Stimulated activated naive B cell treated with anti-CD40 and anti-IgM and Interleukin-4, amounts not matched to agents 10 μg/mL and 1 μg/mL and 100 μg/mL, for 72 hours (primary cell): ENCODE measurements around the gene ANKMY1.
A peak's percentile ranks its signal among the peaks of the same experiment; 100 is the strongest.

Experiments used
- ATAC-seq, 2 donors: fragments of 150-1000 bp; cut with Tn5 transposase; replicated peaks; 2 replicates each; pipeline ENCODE4 v1.10.0; 2021; ENCODE audit warnings: moderate library complexity in 1 of 2
- DNase-seq: peaks from one replicate; pipeline ENCODE4 v3.0.0; 2021
- H3K27ac Mint-ChIP-seq: one replicate; pipeline ENCODE4 v1.8.0; 2022; ENCODE audit warnings: mild to moderate bottlenecking, mixed read lengths
- H3K27me3 Mint-ChIP-seq, 2 donors: one replicate each; pipeline ENCODE4 v1.8.0; 2022; ENCODE audit warnings: mixed read lengths in 2 of 2
- H3K36me3 Mint-ChIP-seq, 2 donors: one replicate each; pipeline ENCODE4 v1.8.0; 2022; ENCODE audit warnings: mixed read lengths in 2 of 2, mild to moderate bottlenecking in 1 of 2
- H3K4me1 Mint-ChIP-seq, 2 donors: one replicate each; pipeline ENCODE4 v1.8.0; 2022; ENCODE audit warnings: mixed read lengths in 2 of 2, mild to moderate bottlenecking in 1 of 2
- H3K4me3 Mint-ChIP-seq, 2 donors: one replicate each; pipeline ENCODE4 v1.8.0; 2022; ENCODE audit warnings: mild to moderate bottlenecking in 2 of 2, mixed read lengths in 2 of 2, moderate library complexity in 1 of 2
- H3K9me3 Mint-ChIP-seq, 2 donors: one replicate each; pipeline ENCODE4 v1.8.0; 2022; ENCODE audit warnings: mixed read lengths in 2 of 2, mild to moderate bottlenecking in 1 of 2

Gene ANKMY1

GRCh38 chr2:240588669-240589068 lies 30.9 kb upstream of the ANKMY1 start:
- no peak for DNase-seq
- no peak for ATAC-seq
- Mint-ChIP-seq H3K27me3 (no peaks in the 10 kb centered on the region), H3K36me3 (peaks cover 18 to 38% of the 10 kb centered on the region in 2 donors), H3K9me3 (no peaks in the 10 kb centered on the region), H3K27ac (no peak overlapping the region), H3K4me3 (peak overlapping the region; percentile 1 to 97), H3K4me1 (peaks cover 28 to 50% of the 10 kb centered on the region in 2 donors)

DNA sequence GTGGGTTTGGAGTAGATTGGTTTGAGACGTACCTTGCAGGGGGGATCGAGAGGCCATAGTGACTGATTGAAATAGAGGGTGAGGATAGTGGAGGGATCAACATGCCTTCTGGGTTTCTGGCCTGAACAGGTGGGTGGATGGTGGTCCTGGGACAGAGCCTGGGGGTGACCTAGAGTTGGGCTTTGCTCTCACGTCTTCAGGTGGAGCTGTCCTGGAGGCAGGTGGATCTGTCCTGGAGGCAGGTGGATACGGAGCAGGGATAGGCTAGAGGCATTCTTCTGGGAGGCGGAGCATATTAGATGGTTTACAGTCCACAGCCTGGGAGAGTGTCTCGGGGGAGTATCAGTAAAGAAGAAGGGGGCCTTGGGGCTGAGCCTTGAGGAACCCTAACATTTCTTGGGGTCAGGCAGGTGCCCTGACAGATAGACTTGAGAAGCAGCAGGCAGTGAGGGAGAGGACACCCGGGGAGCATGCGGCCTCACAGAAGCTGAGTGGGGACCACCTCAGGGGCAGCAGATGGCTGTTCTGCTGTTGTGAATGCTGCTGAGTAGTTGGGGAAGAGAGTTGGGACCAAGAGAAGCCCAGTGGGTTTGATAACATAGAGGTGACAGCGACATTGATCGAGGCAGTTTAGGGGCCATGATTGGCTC lies 30.3 kb upstream of the ANKMY1 start:
- DNase-seq (no peak), ATAC-seq (no peak)
- peak overlapping the region; percentile 94 to 97 for H3K4me3 Mint-ChIP-seq
- H3K4me1 Mint-ChIP-seq, result peaks cover 31 to 56% of the 10 kb centered on the region in 2 donors
- peak overlapping the region; percentile 21 for H3K27ac Mint-ChIP-seq
- H3K27me3 Mint-ChIP-seq, result no peaks in the 10 kb centered on the region
- no peaks in the 10 kb centered on the region for H3K9me3 Mint-ChIP-seq
- peaks cover 20 to 36% of the 10 kb centered on the region in 2 donors for H3K36me3 Mint-ChIP-seq

DNA sequence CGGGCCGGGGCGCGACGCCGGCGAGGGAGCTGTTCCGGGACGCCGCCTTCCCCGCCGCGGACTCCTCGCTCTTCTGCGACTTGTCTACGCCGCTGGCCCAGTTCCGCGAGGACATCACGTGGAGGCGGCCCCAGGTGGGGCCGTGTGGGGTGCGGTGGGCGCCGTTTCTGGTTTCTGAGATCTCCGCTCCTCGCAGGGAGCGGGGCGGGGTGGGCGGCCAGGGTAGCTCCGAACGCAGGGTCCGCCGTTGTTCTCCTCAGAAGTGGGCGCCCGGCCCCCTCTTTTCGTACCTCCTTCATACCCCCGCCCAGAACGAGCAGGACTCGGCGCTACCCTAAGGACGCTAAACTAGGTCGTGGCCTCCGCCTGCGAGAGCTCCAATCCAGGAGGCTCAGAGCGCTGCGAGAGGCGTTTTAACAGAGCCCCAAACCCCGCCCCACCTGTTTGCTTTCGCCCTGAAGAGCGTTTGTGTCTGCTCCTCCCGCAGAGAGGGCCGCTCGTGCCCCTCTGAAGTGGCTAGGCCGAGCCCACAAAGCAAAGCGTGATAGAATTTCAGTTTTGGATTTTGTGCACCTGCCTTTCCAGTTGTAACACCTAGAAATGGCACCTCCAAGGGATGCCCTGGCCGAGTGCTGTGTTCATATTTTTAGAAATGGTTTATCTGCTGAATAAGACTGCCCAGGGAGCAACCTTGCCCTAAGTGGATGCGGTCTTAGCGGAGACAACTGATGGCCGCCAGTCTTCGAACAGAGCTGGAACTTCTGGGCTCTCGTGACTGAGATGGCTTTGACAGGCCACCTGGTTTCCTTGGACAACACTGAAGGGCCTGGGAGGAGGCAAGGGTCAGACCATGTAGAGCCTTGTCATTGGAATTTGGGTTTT lies 29.4 kb upstream of the ANKMY1 start:
- Mint-ChIP-seq H3K9me3 (no peaks in the 10 kb centered on the region), H3K4me1 (peaks cover 35 to 65% of the 10 kb centered on the region in 2 donors), H3K27ac (peak overlapping the region; percentile 92), H3K36me3 (peaks cover 20 to 43% of the 10 kb centered on the region in 2 donors), H3K27me3 (no peaks in the 10 kb centered on the region), H3K4me3 (peak overlapping the region; percentile 94 to 97)
- DNase-seq (peak; percentile 27), ATAC-seq (peak; percentile 20 to 28)

GRCh38 chr2:240586198-240586918 lies 28.6 kb upstream of the ANKMY1 start, which contains the start of gene CAPN10:
Gene CAPN10 (plus strand): TSS chr2:240586734. CDS start chr2:240586912, 178 bp downstream.
- Mint-ChIP-seq H3K4me3 (peak within 1 kb of the TSS; percentile 94 to 97), H3K9me3 (no peaks in the 10 kb centered on the region), H3K4me1 (peaks cover 40 to 65% of the 10 kb centered on the region in 2 donors), H3K27ac (peak within 1 kb of the TSS; percentile 97), H3K36me3 (peaks cover 22 to 47% of the 10 kb centered on the region in 2 donors), H3K27me3 (no peaks in the 10 kb centered on the region)
- DNase-seq, result peak; percentile 96
- peak; percentile 80 to 89 for ATAC-seq

DNA sequence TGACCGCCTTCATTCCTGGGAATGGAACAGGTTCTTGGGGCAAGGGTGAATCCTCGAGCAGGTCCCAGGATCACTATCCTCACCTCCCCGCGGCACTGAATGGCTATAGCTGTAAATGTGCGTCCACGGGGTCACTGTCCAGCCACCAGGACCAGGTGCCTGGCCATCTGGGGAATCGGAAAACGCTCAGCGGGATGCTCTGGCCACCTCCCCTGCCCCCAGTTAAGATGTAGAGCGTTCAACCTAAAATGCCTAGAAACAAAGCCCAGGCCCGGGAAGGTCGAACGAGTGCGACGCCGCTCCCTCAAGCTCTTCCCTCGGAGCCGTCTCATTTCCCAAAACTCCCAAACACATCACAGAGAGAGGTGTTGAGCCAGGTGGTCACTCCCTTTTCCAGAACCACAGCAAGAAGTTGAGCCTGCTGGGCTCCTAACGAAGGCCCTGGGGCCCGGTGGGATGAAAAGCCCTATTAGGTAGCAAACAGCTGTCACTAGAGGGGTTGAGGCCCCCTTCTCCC lies 28.0 kb upstream of the ANKMY1 start:
- H3K36me3 Mint-ChIP-seq, result peaks cover 20 to 45% of the 10 kb centered on the region in 2 donors
- no peaks in the 10 kb centered on the region for H3K27me3 Mint-ChIP-seq
- ATAC-seq, result no peak
- peaks cover 38 to 66% of the 10 kb centered on the region in 2 donors for H3K4me1 Mint-ChIP-seq
- H3K9me3 Mint-ChIP-seq, result peaks cover 0 to 2% of the 10 kb centered on the region in 2 donors
- DNase-seq, result no peak
- peak overlapping the region; percentile 94 to 97 for H3K4me3 Mint-ChIP-seq
- H3K27ac Mint-ChIP-seq, result peak overlapping the region; percentile 97

- H3K27me3 Mint-ChIP-seq, result no peaks in the 10 kb centered on the region
- peak; percentile 35 for DNase-seq
- peak overlapping the region; percentile 94 to 97 for H3K4me3 Mint-ChIP-seq
- peaks cover 43 to 72% of the 10 kb centered on the region in 2 donors for H3K4me1 Mint-ChIP-seq
- peaks cover 0 to 2% of the 10 kb centered on the region in 2 donors for H3K9me3 Mint-ChIP-seq
- H3K36me3 Mint-ChIP-seq, result peaks cover 26 to 52% of the 10 kb centered on the region in 2 donors
- peak overlapping the region; percentile 97 for H3K27ac Mint-ChIP-seq
- peak in 1 of 2 donors; percentile 23 for ATAC-seq
Observed at GRCh38 chr2:240585101-240585500, 27.3 kb upstream of the ANKMY1 start.

DNA sequence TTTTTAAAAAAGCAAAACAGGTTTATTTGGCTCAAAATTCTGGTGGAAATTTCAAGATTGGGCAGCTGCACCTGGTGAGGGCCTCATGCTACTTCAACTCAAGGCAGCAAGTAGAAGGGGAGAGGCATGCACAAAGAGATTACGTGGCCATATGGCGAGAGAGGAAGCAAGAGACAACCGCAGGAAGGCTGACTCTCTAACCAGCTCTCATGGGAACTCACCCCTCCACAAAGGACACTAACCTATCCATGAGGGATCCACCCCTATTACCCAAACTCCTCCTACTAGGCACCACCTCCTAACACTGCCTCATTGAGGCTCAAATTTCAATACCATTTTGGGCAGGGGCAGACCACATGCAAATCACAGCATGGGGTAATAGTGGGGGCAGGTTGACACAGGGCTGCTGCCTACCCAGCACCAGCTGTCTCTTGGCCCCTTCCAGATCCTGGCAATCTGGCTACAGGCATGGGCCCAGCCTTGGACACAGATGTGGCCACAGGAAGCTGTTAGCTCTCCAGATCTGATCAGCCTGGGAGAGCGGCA lies 26.8 kb upstream of the ANKMY1 start:
- ATAC-seq, result peak; percentile 34 to 61
- peak overlapping the region; percentile 97 for H3K27ac Mint-ChIP-seq

GRCh38 chr2:240583774-240584173 lies 26.0 kb upstream of the ANKMY1 start:
- Mint-ChIP-seq H3K36me3 (peaks cover 26 to 56% of the 10 kb centered on the region in 2 donors), H3K4me1 (peaks cover 49 to 76% of the 10 kb centered on the region in 2 donors), H3K4me3 (no peak overlapping the region), H3K27me3 (no peaks in the 10 kb centered on the region), H3K27ac (peak overlapping the region; percentile 62), H3K9me3 (peaks cover 0 to 2% of the 10 kb centered on the region in 2 donors)
- DNase-seq, result no peak
- ATAC-seq, result no peak

More for the DNA sequence above, 26.8 kb upstream of the ANKMY1 start:
- Mint-ChIP-seq H3K36me3 (peaks cover 27 to 57% of the 10 kb centered on the region in 2 donors), H3K4me1 (peaks cover 47 to 76% of the 10 kb centered on the region in 2 donors), H3K4me3 (peak overlapping the region; percentile 94 to 97), H3K27me3 (no peaks in the 10 kb centered on the region), H3K9me3 (peaks cover 0 to 2% of the 10 kb centered on the region in 2 donors)
- DNase-seq, result peak; percentile 73

GRCh38 chr2:240582781-240583180 lies 25.0 kb upstream of the ANKMY1 start:
- Mint-ChIP-seq H3K4me1 (peaks cover 41 to 76% of the 10 kb centered on the region in 2 donors), H3K4me3 (no peak overlapping the region), H3K9me3 (peaks cover 0 to 2% of the 10 kb centered on the region in 2 donors), H3K36me3 (peaks cover 29 to 54% of the 10 kb centered on the region in 2 donors), H3K27ac (no peak overlapping the region), H3K27me3 (no peaks in the 10 kb centered on the region)
- DNase-seq (no peak), ATAC-seq (no peak)

- DNase-seq (no peak), ATAC-seq (no peak)
- Mint-ChIP-seq H3K27ac (no peak overlapping the region), H3K36me3 (peaks cover 29 to 54% of the 10 kb centered on the region in 2 donors), H3K27me3 (no peaks in the 10 kb centered on the region), H3K4me3 (no peak overlapping the region), H3K9me3 (peaks cover 0 to 2% of the 10 kb centered on the region in 2 donors), H3K4me1 (peaks cover 37 to 68% of the 10 kb centered on the region in 2 donors)
Observed at GRCh38 chr2:240581811-240582210, 24.0 kb upstream of the ANKMY1 start.

DNA sequence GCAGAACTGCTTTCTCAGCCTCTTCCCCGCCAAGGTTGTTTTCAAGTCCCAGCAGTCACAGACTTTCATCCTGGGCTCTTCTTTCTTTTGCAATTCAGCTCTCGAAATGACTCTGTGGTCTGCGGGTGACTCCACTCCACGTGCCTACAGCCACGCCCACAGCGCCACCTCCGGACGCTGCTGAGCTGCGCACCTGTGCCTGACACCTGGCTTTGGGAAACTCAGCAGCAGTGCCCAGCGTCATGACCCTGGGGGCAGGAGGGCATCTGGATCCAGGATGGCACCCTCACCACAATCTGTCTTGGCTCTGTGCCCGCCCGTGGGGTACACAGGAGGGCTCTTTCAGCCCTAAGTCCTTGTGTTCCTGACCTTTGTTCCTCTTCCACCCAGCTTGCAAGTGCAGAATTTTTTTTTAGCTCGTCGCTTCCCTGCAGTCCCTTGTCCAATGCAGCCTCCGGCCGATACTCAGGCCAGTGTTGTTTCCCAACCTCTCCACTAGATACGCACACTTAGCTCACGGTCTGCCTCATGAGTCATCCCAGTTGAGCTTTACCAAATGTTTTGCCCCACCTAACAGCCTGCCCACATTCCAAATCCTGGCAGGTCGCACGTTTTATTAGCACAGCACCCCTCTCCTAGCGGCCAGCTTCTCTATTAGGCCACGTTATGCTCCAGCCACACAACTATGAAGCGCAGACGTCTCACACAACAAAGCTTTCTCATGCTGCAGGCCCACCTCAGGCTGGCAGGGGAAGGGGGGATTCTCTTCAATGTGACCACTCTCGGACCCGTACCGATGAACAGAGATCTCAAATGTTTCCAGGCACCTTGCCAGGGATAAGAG lies 22.2 kb upstream of the ANKMY1 start:
- Mint-ChIP-seq H3K36me3 (peaks cover 34 to 54% of the 10 kb centered on the region in 2 donors), H3K4me3 (peak overlapping the region in 1 of 2 donors; percentile 10), H3K27me3 (no peaks in the 10 kb centered on the region), H3K9me3 (peaks cover 0 to 2% of the 10 kb centered on the region in 2 donors), H3K27ac (peak overlapping the region; percentile 47), H3K4me1 (peaks cover 38 to 57% of the 10 kb centered on the region in 2 donors)
- DNase-seq (no peak), ATAC-seq (peak in 1 of 2 donors; percentile 14)

- Mint-ChIP-seq H3K27ac (peak overlapping the region; percentile 47), H3K9me3 (peaks cover 0 to 2% of the 10 kb centered on the region in 2 donors), H3K4me1 (peaks cover 31 to 49% of the 10 kb centered on the region in 2 donors), H3K27me3 (no peaks in the 10 kb centered on the region), H3K4me3 (peak overlapping the region in 1 of 2 donors; percentile 10), H3K36me3 (peaks cover 38 to 57% of the 10 kb centered on the region in 2 donors)
- ATAC-seq, result no peak
- DNase-seq, result no peak
Observed at GRCh38 chr2:240579071-240579762, 21.4 kb upstream of the ANKMY1 start.
